Measurements from ENCODE around the gene KRTAP25-1. TPM values are rescaled to one million over a fixed set of nuclear protein-coding genes. Genes with fewer than 3 reads are reported as not detected.

KRTAP25-1 gene
- total and polyA plus RNA-seq, 10 of the 15 experiments (the other 5 are each of a cell fraction or from before 2014, with no cell fraction given) = not detected

GRCh38 chr21:30282850-30283249, 6.5 kb downstream of the KRTAP25-1 start, which contains the start of gene KRTAP24-1:
Gene KRTAP24-1, minus strand, starts transcription at chr21:30282950. Its CDS starts 18 bp downstream, at chr21:30282932.
- CTCF ChIA-PET = no interaction called here
- H3K9ac ChIP-seq (ENCODE audit: control insufficient read depth, insufficient read depth, low read length) = no peak within 1 kb of the TSS
- H2AFZ ChIP-seq (ENCODE audit: control insufficient read depth, low read depth, low read length) = no peak within 1 kb of the TSS
- BruUV-seq (replicated peaks) = no TSS peak
- no peak within 1 kb of the TSS for H3K27ac ChIP-seq (ENCODE audit: control insufficient read depth, insufficient read depth)
- no peaks in the 10 kb centered on the region for H3K36me3 ChIP-seq (ENCODE audit: control insufficient read depth in 2 of 2, insufficient read depth in 2 of 2, low read length in 1 of 2)
- in situ Hi-C loops (cut with MboI) (no loop called here), intact Hi-C loops (cut with micrococcal nuclease; ENCODE audit: unreplicated experiment) (no loop called here)
- H3K9me3 ChIP-seq (replicated peaks; ENCODE audit: control insufficient read depth, insufficient read depth, low read length) = no peaks in the 10 kb centered on the region
- no peak within 1 kb of the TSS for H3K4me3 ChIP-seq
- no peaks in the 10 kb centered on the region for H3K4me1 ChIP-seq (ENCODE audit: control insufficient read depth, insufficient read depth, low read length)
- DNase-seq (ENCODE audit: low read depth, low spot score) (no peak), ATAC-seq (no peak), FAIRE-seq (no peak)
- SMC1A ChIA-PET (ENCODE audit: uncharacterized antibody, unreplicated experiment) = no interaction called here
- RAD21 ChIA-PET (ENCODE audit: unreplicated experiment) = no interaction called here
- H3K79me2 ChIP-seq (ENCODE audit: control insufficient read depth, insufficient read depth, low read length) = no peaks in the 10 kb centered on the region
- 0% methylated on average over 3 of the region's 3 CpGs for WGBS (ENCODE audit: insufficient coverage, insufficient replicate concordance, low lambda C conversion rate, missing lambda C conversion rate)
- no peaks in the 10 kb centered on the region for H4K20me1 ChIP-seq (ENCODE audit: control insufficient read depth, insufficient read depth)
- H3K4me2 ChIP-seq (ENCODE audit: control insufficient read depth, insufficient read depth) = no peak within 1 kb of the TSS
- no peak for TF ChIP-seq PKNOX1 (IDR thresholded peaks at IDR 0.05)
- no peak for TF ChIP-seq RBBP5 (conservative IDR thresholded peaks at IDR 0.05)
- TF ChIP-seq EP300 (IDR thresholded peaks at IDR 0.05; ENCODE audit: borderline replicate concordance in 1 of 2, control insufficient read depth in 1 of 2, low read depth in 2 of 2, low read length in 2 of 2) = no peak
- no peak for TF ChIP-seq E4F1 (IDR thresholded peaks at IDR 0.05; ENCODE audit: borderline replicate concordance, partially characterized antibody)
- TF ChIP-seq POLR2AphosphoS5 (IDR thresholded peaks at IDR 0.05; ENCODE audit: low read length) = no peak
- TF ChIP-seq NBN (IDR thresholded peaks at IDR 0.05) = no peak
- no peak for TF ChIP-seq HDAC6 (IDR thresholded peaks at IDR 0.05; ENCODE audit: unreplicated experiment)
- no peak for TF ChIP-seq MEF2A (IDR thresholded peaks at IDR 0.05; ENCODE audit: insufficient read depth, low read depth, low read length)
- TF ChIP-seq SUPT20H (IDR thresholded peaks at IDR 0.05; ENCODE audit: borderline replicate concordance, control insufficient read depth, low read depth, low read length) = no peak
- TF ChIP-seq ZNF384 (IDR thresholded peaks at IDR 0.05; ENCODE audit: borderline replicate concordance, low read depth, low read length) = no peak
- H3K27me3 ChIP-seq (replicated peaks in 1 of 2; ENCODE audit: control insufficient read depth in 2 of 2, insufficient read depth in 2 of 2, low read length in 1 of 2) = no peaks in the 10 kb centered on the region
- POLR2A ChIA-PET = no interaction called here
